Mucosa of descending colon (tissue), 3 donors: ENCODE results near the gene SLC25A46. TPM values are rescaled to one million over a fixed set of nuclear protein-coding genes. Genes with fewer than 3 reads are reported as not detected.
A peak's percentile ranks its signal among the peaks of the same experiment; 100 is the strongest.

Experiments used
- ATAC-seq: fragments of 200-7000 bp; cut with Tn5 transposase; one replicate; pipeline ENCODE4 v1.9.1; 2020; ENCODE audit warnings: mild to moderate bottlenecking, moderate library complexity
- DNase-seq, 3 donors: peaks; one replicate each; pipeline ENCODE4 v3.0.0-alpha.2; 2020
- H3K36me3 ChIP-seq: fragments of 200-600 bp; one replicate; pipeline ENCODE4 v1.8.0; 2021; ENCODE audit warnings: low read depth, mild to moderate bottlenecking
- H3K4me1 ChIP-seq: fragments of 200-600 bp; one replicate; pipeline ENCODE4 v1.8.0; 2021; ENCODE audit warnings: low read depth, mild to moderate bottlenecking
- H3K4me3 ChIP-seq: fragments of 200-600 bp; one replicate; pipeline ENCODE4 v1.8.0; 2021; ENCODE audit warnings: mild to moderate bottlenecking
- H3K9me3 ChIP-seq: fragments of 200-600 bp; one replicate; pipeline ENCODE4 v1.8.0; 2021; ENCODE audit warnings: mild to moderate bottlenecking
- intact Hi-C, 2 donors: fragments of 100-400 bp; cut with DNase I in 1 of 2; cut with micrococcal nuclease in 1 of 2; formaldehyde crosslinking; loops; one replicate each; pipeline versions ENCODE4 v1.11.0 to v1.11.1; 2022; cut with DNase I, micrococcal nuclease
- total RNA-seq, 3 donors: library from RNA; stranded (reverse); fragmentation: NEBNext Ultra II Directional in 2 of 3; extraction: Animal tissue kit (Norgen Biotek cat#: 25700) in 2 of 3; gene quantifications; one replicate each; pipeline versions ENCODE4 v1.2.1 to v1.2.4, GENCODE V29; 2021 to 2023
- TF ChIP-seq, protein P1 (sequence below): fragments of 200-600 bp; IDR thresholded peaks from one replicate; pipeline ENCODE4 v1.8.0; 2022; ENCODE audit warnings: antibody characterized with exemption, mild to moderate bottlenecking
- donor health status: DM: no; HTN: no; CAD: no; lungs with moderate emphysema.
- donor health status: DM: no; HTN: no; CAD: no.
- donor health status: DM: no; HTN: yes; CAD: no.

The SLC25A46 gene
- total RNA-seq, 3 donors from 2014 or later: 49.1 to 52.5 (median 49.5) TPM

DNA sequence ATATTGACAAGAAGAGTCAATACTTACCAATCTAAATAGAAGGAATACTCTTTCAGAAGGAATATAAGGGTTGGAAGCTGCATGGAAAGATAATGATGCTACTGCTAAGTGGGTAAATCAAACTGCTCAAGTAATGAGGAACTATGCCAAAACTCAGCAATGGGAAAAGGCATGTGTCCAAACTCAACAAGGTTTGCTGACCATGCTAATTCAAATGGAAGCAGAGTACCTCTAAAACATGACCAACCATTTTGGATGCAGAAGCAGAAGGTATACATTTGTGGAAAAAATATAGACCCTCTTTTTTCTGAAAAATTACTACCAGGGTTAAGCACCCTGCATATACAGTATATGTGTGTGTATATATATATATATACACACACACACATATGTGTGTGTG is 33.5 kb upstream of the SLC25A46 start:
- H3K4me3 ChIP-seq: no peak overlapping the region
- intact Hi-C loops: no loop called here
- ATAC-seq (no peak), DNase-seq (no peak)
- no peaks in the 10 kb centered on the region for H3K9me3 ChIP-seq
- no peaks in the 10 kb centered on the region for H3K36me3 ChIP-seq
- TF ChIP-seq, protein P1, sequence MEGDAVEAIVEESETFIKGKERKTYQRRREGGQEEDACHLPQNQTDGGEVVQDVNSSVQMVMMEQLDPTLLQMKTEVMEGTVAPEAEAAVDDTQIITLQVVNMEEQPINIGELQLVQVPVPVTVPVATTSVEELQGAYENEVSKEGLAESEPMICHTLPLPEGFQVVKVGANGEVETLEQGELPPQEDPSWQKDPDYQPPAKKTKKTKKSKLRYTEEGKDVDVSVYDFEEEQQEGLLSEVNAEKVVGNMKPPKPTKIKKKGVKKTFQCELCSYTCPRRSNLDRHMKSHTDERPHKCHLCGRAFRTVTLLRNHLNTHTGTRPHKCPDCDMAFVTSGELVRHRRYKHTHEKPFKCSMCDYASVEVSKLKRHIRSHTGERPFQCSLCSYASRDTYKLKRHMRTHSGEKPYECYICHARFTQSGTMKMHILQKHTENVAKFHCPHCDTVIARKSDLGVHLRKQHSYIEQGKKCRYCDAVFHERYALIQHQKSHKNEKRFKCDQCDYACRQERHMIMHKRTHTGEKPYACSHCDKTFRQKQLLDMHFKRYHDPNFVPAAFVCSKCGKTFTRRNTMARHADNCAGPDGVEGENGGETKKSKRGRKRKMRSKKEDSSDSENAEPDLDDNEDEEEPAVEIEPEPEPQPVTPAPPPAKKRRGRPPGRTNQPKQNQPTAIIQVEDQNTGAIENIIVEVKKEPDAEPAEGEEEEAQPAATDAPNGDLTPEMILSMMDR: no peak
- no peaks in the 10 kb centered on the region for H3K4me1 ChIP-seq

DNA sequence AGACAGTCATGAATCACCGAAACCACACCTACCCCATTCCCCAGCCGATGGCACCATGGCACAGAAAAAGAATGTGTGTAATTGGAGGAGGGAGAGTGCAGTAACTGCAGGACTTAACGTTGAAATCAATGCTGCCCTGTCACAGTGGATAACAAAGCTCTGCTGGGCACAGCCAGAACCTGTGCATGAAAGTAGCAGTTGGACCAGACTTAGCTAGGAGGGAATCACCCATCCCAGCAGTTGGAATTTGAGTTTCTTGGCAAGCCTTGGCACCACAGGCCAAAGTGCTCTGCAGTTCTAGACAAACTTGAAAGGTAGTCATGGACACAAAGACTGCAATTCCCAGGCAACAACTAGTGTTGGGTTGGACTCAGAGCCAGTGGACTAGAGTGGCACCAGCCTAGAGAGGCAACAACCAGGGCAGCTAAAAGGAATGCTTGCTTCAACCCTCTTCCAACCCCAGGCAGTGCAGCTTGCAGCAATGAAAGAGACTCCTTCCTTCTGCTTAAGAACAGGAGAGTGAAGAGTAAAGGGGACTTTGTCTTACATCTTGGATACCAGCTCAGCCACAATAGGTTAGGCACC is 31.5 kb upstream of the SLC25A46 start:
- Histone ChIP-seq H3K9me3 (no peaks in the 10 kb centered on the region), H3K36me3 (no peaks in the 10 kb centered on the region), H3K4me3 (no peak overlapping the region), H3K4me1 (no peaks in the 10 kb centered on the region)
- TF ChIP-seq, protein P1: no peak
- ATAC-seq (no peak), DNase-seq (no peak)
- intact Hi-C loops: no loop called here

DNA sequence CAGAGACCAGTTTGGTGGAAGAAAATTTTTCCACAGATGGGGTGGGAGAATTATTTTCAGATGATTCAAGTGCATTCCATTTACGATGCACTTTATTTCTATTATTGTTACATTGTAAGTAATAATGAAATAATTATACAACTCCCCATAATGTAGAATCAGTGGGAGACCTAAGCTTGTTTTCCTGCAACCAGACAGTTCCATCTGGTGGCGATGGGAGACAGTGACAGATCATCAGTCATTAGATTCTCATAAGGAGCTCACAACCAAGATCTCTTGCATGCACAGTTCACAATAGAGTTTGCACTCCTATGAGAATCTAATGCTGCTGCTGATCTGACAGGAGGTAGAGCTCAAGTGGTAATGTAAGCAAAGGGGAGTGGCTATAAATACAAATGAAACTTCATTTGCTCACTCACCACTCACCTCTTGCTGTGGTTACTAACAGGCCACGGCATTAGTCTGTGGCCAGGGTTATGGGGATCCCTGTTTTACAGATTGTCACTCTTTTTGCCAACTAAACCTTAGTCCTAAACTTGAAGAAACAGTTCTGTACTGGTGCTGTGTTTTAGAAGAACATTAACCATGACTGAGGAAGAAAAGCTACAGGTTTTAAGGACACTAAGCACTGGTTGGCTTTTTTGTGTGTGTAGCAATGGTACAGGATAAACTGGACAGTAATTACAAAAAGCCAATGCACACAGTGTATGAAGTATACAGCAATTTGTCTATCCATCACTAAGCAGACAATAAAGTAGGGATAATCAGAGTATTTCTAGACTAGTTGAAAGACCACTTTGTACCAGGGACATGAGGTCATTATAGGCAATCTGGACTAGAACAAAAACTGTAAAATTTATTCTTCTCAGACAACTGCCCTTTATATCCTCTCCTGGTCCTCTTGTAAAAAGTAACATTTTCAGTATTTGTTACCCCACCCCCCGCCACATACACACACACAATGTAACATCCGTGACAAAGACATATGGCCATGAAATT is 22.3 kb upstream of the SLC25A46 start:
- no peaks in the 10 kb centered on the region for H3K36me3 ChIP-seq
- intact Hi-C loops: no loop called here
- DNase-seq: no peak
- H3K4me3 ChIP-seq: no peak overlapping the region
- H3K9me3 ChIP-seq: no peaks in the 10 kb centered on the region
- TF ChIP-seq, protein P1: no peak
- H3K4me1 ChIP-seq: no peaks in the 10 kb centered on the region
- no peak for ATAC-seq

DNA sequence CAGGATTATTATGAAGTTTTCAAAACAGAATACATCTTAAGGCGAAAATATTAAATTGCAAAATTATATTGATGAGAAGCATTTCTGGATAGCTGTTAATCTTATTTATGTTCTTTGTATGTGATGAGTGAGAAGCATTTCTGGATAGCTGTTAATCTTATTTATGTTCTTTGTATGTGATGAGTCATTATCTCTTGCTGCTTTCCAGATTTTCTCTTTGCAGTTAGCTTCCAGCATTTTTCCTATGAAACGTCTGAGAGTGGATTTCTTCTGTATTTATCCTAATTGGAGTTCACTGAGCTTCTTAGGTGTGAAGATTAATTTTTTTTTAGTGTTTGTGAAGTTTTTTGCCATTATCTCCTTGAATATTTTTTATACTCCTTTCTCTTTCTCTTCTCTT is 20.5 kb upstream of the SLC25A46 start:
- Histone ChIP-seq H3K9me3 (no peaks in the 10 kb centered on the region), H3K4me1 (no peaks in the 10 kb centered on the region), H3K36me3 (no peaks in the 10 kb centered on the region), H3K4me3 (no peak overlapping the region)
- no peak for ATAC-seq
- TF ChIP-seq, protein P1: no peak
- DNase-seq: no peak
- intact Hi-C loops: no loop called here

DNA sequence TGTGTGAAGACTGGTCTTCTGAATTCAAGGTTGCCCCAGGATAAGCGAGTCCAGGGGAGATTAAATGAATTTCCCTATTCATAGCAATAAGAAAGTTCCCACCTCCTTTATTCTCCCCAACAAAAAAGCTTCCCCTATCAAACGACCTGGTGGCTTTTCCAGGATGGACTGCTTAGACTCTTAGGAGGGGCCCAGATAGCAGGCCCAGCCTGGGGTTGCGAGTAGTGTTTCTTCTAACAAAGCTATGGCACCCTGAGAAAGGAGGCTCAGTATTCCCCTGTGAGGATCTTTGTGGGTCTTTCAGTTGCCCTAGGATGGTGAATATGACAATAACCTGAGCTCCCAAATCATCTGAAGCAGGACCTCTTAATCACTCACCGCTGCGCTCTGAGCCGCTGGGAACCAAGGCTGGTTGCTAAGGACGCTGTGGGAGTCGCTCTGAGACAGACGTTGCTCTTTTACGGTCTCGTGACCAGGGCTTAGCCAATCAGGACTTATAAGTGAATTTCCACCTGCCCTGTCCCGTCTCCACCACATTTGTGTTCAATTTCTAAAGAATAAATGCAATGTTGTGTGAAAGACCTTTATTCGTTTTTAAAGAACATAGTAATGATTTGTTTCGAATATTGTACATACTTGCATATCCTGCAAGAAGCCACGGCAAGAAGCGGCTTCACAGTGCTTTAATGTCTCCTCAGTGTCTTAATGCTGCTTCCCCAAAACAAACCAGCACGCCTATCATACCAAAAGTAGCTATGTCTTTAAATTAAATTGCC is 12.4 kb upstream of the SLC25A46 start, which contains the start of gene TMEM232:
Gene TMEM232, minus strand, starts transcription at position 423 of the 776 bp plus-strand sequence. CDS start 59,319 bp downstream, outside the sequence.
- ATAC-seq (peak; percentile 100), DNase-seq (peak; percentile 69 to 89 (median 73))
- Histone ChIP-seq H3K9me3 (no peaks in the 10 kb centered on the region), H3K36me3 (no peaks in the 10 kb centered on the region), H3K4me1 (no peaks in the 10 kb centered on the region), H3K4me3 (no peak within 1 kb of the TSS)
- TF ChIP-seq, protein P1: no peak
- intact Hi-C loops: no loop called here
